Cardiac fibroblast (primary cell): ENCODE measurements around the gene GVQW3.
"Not testable (repeated sequence)": the region's sequence is repeated elsewhere in the genome, so short reads cannot be mapped to it uniquely, and the experiment has no call there.

Experiments
- DNase-seq, 2 donors: peaks; one replicate each; pipeline versions ENCODE4 v3.0.0 to v3.0.0-alpha.2; 2010; ENCODE audit warnings: low read depth in 2 of 2
- H3K4me3 ChIP-seq, 2 donors: replicated peaks in 1 of 2; 1 replicate in 1 of 2; 2 replicates in 1 of 2; pipeline ENCODE4 v1.5.1; 2011; ENCODE audit warnings: low read depth in 2 of 2, low read length in 2 of 2, mild to moderate bottlenecking in 2 of 2, moderate library complexity in 1 of 2
- CTCF ChIP-seq: IDR thresholded peaks from one replicate; pipeline ENCODE4 v1.5.1; 2011; ENCODE audit warnings: low read depth, mild to moderate bottlenecking, low read length, inconsistent platforms

GVQW3 gene

GRCh38 chr11:76392870-76393269, 11.7 kb downstream of the GVQW3 start:
- no peak for DNase-seq
- no peak overlapping the region for H3K4me3 ChIP-seq
- no peak for TF ChIP-seq CTCF

GRCh38 chr11:76394411-76394810, 13.3 kb downstream of the GVQW3 start:
- no peak overlapping the region for H3K4me3 ChIP-seq
- no peak for DNase-seq
- TF ChIP-seq CTCF, result no peak

DNA sequence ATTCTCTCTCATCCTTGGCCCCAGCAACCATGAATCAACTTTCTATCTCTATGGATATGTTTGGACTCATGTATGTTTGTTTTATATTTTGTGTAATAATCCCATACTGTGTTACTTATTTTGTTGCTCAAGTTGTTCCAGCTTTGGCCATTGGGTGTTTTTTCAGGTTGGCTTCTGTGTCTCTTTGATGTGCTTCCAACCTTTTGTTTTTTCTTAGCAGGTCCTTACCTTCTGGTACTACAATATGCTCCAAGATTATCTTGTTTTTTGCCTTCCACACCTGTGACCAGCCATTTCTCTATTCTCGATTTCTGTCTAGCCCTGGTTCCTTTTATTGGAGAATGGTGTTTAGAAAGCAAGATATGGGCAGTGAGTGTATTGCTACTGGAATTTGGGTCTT, 14.2 kb downstream of the GVQW3 start:
- no peak overlapping the region for H3K4me3 ChIP-seq
- DNase-seq, result no peak
- no peak for TF ChIP-seq CTCF

DNA sequence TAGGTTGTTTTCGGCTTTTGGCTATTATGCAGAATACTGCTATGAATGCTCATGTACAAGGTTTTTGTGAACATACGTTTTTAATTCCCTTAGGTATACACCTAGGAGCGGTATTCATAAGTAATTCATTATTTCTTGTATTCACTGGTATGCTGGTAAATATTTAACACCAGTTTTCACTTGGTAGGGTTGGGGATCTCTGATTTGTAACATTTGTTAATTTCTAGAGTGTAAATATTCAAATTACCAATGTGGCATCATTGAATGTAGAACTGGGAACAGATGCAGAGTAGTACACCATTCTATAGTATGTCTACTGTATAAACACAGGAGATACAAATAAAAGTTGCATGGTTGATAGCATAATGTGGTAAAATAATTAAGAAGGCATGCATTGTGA, 16.3 kb downstream of the GVQW3 start:
- no peak for TF ChIP-seq CTCF
- DNase-seq, result no peak
- no peak overlapping the region for H3K4me3 ChIP-seq

GRCh38 chr11:76400967-76401366, 19.8 kb downstream of the GVQW3 start:
- no peak overlapping the region for H3K4me3 ChIP-seq
- DNase-seq, result no peak
- no peak for TF ChIP-seq CTCF

- not testable (repeated sequence) for H3K4me3 ChIP-seq
These were observed 20.4 kb downstream of the GVQW3 start for GRCh38 chr11:76401484-76401883.

DNA sequence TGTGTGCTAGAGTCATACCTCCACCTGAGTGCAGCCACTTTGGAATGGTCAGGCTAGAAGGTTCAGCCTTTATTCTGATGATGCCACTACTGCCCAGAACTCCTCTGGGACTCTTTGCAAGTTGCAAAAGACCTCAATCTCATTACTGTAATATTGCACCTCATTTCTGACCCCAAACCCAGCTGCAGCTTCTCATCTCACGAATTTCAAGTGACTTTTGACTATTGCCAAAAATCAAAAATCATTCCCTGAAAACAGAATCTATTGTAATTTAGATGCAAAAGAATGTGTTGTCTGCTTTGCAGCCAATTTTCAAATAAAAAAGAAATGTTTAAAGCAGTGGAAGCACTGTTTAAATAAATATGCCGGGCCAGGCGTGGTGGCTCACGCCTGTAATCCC, 25.2 kb downstream of the GVQW3 start:
- DNase-seq, result no peak
- TF ChIP-seq CTCF, result no peak
- no peak overlapping the region for H3K4me3 ChIP-seq

More at GRCh38 chr11:76401484-76401883, 20.4 kb downstream of the GVQW3 start:
- not testable (repeated sequence) for DNase-seq
